ENCODE data around the gene MAGI2.

Gene MAGI2

GRCh38 chr7:78783179-78783962, 670.1 kb downstream of the MAGI2 start:
- TF ChIP-seq, protein P1, sequence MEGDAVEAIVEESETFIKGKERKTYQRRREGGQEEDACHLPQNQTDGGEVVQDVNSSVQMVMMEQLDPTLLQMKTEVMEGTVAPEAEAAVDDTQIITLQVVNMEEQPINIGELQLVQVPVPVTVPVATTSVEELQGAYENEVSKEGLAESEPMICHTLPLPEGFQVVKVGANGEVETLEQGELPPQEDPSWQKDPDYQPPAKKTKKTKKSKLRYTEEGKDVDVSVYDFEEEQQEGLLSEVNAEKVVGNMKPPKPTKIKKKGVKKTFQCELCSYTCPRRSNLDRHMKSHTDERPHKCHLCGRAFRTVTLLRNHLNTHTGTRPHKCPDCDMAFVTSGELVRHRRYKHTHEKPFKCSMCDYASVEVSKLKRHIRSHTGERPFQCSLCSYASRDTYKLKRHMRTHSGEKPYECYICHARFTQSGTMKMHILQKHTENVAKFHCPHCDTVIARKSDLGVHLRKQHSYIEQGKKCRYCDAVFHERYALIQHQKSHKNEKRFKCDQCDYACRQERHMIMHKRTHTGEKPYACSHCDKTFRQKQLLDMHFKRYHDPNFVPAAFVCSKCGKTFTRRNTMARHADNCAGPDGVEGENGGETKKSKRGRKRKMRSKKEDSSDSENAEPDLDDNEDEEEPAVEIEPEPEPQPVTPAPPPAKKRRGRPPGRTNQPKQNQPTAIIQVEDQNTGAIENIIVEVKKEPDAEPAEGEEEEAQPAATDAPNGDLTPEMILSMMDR (IDR thresholded peaks at IDR 0.05; ENCODE audit: low read depth, low read length, missing control alignments), result no peak
- DNase-seq (ENCODE audit: low read depth), result no peak
- in situ Hi-C loops (cut with HindIII; ENCODE audit: low sequenced_read_pairs), result no loop called here
- no peak overlapping the region for H3K4me3 ChIP-seq (ENCODE audit: low read depth, low read length)

DNA sequence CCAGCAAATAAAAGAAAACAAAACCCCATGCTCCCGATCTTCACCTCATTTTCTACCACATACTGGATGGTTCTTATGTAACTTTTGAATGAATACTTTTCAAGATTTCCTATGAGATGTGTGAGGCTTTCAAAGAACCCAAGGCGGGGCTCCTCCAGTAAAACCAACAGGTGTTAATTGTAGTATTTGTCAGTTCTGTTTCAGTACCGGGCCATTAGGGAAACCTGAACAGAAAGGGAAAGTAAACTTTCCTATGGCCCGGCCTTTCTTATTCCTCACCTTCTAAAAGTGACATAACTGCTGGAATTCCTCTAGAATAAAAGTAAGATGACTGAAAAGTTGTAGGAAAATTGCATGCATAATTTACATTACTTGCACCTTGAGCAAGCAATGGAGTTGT, 672.9 kb downstream of the MAGI2 start:
- DNase-seq (ENCODE audit: low read depth), result no peak
- in situ Hi-C loops (cut with HindIII; ENCODE audit: low sequenced_read_pairs), result no loop called here
- H3K4me3 ChIP-seq (ENCODE audit: low read depth, low read length), result no peak overlapping the region
- TF ChIP-seq, protein P1 (IDR thresholded peaks at IDR 0.05; ENCODE audit: low read depth, low read length, missing control alignments), result no peak

DNA sequence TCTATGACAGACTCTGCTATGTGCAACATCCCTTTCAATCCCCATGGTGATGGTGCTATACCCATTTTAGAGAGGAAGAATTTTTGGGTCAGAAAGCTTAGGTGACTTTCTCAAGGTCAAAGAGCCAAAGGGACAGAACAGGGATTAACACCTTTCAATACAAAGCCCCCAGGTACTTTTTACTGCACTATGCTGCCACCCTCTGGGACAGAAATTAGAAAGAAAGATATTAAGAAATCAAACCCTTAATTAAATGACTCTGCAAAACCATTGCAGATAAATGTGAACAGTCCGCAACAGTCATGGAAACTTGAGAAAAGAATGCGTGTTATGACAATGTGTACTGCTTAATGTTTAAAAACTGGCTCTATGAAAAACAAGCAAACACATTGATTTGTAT, 673.7 kb downstream of the MAGI2 start:
- DNase-seq (ENCODE audit: low read depth), result no peak
- no peak overlapping the region for H3K4me3 ChIP-seq (ENCODE audit: low read depth, low read length)
- TF ChIP-seq, protein P1 (IDR thresholded peaks at IDR 0.05; ENCODE audit: low read depth, low read length, missing control alignments), result no peak
- in situ Hi-C loops (cut with HindIII; ENCODE audit: low sequenced_read_pairs), result no loop called here

DNA sequence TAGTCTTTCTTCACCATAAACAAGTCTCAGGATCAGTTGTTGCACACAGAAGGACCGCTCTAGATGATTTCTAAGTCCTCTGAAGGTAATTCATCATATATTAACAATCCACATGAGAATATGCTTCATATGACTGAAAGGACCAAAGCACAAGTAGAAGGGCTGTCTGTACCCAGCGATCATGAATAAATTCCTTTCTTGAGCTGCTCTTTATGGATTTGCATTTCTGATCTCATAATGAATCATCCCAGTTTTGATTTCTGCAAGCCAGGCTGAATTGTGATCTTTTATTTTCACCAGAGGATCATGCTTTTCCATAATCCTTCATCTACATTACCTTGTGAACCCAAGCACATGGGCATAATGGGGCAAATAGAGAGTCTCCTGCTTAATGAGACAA, 675.6 kb downstream of the MAGI2 start:
- no peak for DNase-seq (ENCODE audit: low read depth)
- TF ChIP-seq, protein P1 (IDR thresholded peaks at IDR 0.05; ENCODE audit: low read depth, low read length, missing control alignments), result no peak
- no peak overlapping the region for H3K4me3 ChIP-seq (ENCODE audit: low read depth, low read length)
- in situ Hi-C loops (cut with HindIII; ENCODE audit: low sequenced_read_pairs), result no loop called here

GRCh38 chr7:78770422-78771410, 682.8 kb downstream of the MAGI2 start:
- in situ Hi-C loops (cut with HindIII; ENCODE audit: low sequenced_read_pairs), result no loop called here
- H3K4me3 ChIP-seq (ENCODE audit: low read depth, low read length), result peak overlapping the region; percentile 31
- TF ChIP-seq, protein P1 (IDR thresholded peaks at IDR 0.05; ENCODE audit: low read depth, low read length, missing control alignments), result no peak
- no peak for DNase-seq (ENCODE audit: low read depth)

GRCh38 chr7:78769481-78770101, 683.9 kb downstream of the MAGI2 start:
- TF ChIP-seq, protein P1 (IDR thresholded peaks at IDR 0.05; ENCODE audit: low read depth, low read length, missing control alignments), result no peak
- H3K4me3 ChIP-seq (ENCODE audit: low read depth, low read length), result peak overlapping the region; percentile 35
- no peak for DNase-seq (ENCODE audit: low read depth)
- in situ Hi-C loops (cut with HindIII; ENCODE audit: low sequenced_read_pairs), result no loop called here

Measured in astrocyte of the cerebellum (primary cell).